Aorta (tissue), 5 donors: ENCODE results near the gene PLAGL2. TPM values are rescaled to one million over a fixed set of nuclear protein-coding genes. Genes with fewer than 3 reads are reported as not detected.
"Not testable (repeated sequence)": the region's sequence is repeated elsewhere in the genome, so short reads cannot be mapped to it uniquely, and the experiment has no call there.

Experiments used
- ATAC-seq: fragments of 200-7000 bp; cut with Tn5 transposase; one replicate; pipeline ENCODE4 v1.9.1; 2022; ENCODE audit warnings: moderate library complexity; ENCODE audit not compliant: low FRiP score
- DNase-seq, 2 donors: peaks; one replicate each; pipeline ENCODE4 v3.0.0-alpha.2; 2020
- H3K27ac ChIP-seq, 2 donors: one replicate each; pipeline ENCODE4 v1.5.1; 2013; ENCODE audit warnings: low read length in 2 of 2, mild to moderate bottlenecking in 2 of 2, moderate library complexity in 2 of 2, control low read depth in 1 of 2, inconsistent platforms in 1 of 2, low read depth in 1 of 2
- H3K27me3 ChIP-seq, 2 donors: one replicate each; pipeline ENCODE4 v1.6.1; 2013; ENCODE audit warnings: control low read depth in 1 of 2, low read length in 1 of 2, mild to moderate bottlenecking in 1 of 2, moderate library complexity in 1 of 2; ENCODE audit not compliant: insufficient read depth in 2 of 2, control insufficient read depth in 1 of 2
- H3K36me3 ChIP-seq, 2 donors: one replicate each; pipeline ENCODE4 v1.6.1; 2013; ENCODE audit warnings: control low read depth in 1 of 2, low read length in 1 of 2, mild to moderate bottlenecking in 1 of 2; ENCODE audit not compliant: insufficient read depth in 2 of 2, control insufficient read depth in 1 of 2
- H3K4me1 ChIP-seq, 2 donors: one replicate each; pipeline ENCODE4 v1.6.1; 2013; ENCODE audit warnings: low read length in 2 of 2, control low read depth in 1 of 2, mild to moderate bottlenecking in 1 of 2, moderate library complexity in 1 of 2; ENCODE audit not compliant: insufficient read depth in 2 of 2, control insufficient read depth in 1 of 2
- H3K4me3 ChIP-seq, 2 donors: one replicate each; pipeline ENCODE4 v1.5.1; 2013; ENCODE audit warnings: low read length in 2 of 2, control low read depth in 1 of 2, mild to moderate bottlenecking in 1 of 2
- H3K9me3 ChIP-seq: one replicate; pipeline ENCODE4 v1.6.1; 2013; ENCODE audit warnings: mild to moderate bottlenecking, low read length; ENCODE audit not compliant: control insufficient read depth
- WGBS, 2 donors: extraction: QIAGEN DNeasy Blood & Tissue Kit; methylation state at CpG; one replicate each; pipeline ENCODE4 v1.1.7; 2013; 5-methylcytosine and 5-hydroxymethylcytosine counted together
- intact Hi-C, 2 donors: fragments of 100-400 bp; cut with DNase I; formaldehyde crosslinking; loops; one replicate each; pipeline versions ENCODE4 v1.14.2 to v1.15.0; 2022
- polyA plus RNA-seq, 2 donors: library from polyadenylated mRNA; stranded (reverse); fragments of 200-250 nt; gene quantifications; one replicate each; pipeline ENCODE4 v1.2.3, GENCODE V29; 2013
- total RNA-seq, 2 donors: library from RNA; stranded (reverse); fragmentation: NEBNext Ultra II Directional; extraction: Animal tissue kit (Norgen Biotek cat#: 25700); gene quantifications; one replicate each; pipeline ENCODE4 v1.2.1, GENCODE V29; 2021
- donor health status: healthy with polysubstance abuse.
- donor health status: Bipolar disorder and iron deficiency.
- donor health status: DM: no; HTN: no; CAD: no.
- donor health status: DM: no; HTN: no; CAD: no.
- donor health status: DM: yes; HTN: yes; CAD: no.

The PLAGL2 gene
- total and polyA plus RNA-seq, 4 donors, result 1.8 to 9.8 (median 5.3) TPM

DNA sequence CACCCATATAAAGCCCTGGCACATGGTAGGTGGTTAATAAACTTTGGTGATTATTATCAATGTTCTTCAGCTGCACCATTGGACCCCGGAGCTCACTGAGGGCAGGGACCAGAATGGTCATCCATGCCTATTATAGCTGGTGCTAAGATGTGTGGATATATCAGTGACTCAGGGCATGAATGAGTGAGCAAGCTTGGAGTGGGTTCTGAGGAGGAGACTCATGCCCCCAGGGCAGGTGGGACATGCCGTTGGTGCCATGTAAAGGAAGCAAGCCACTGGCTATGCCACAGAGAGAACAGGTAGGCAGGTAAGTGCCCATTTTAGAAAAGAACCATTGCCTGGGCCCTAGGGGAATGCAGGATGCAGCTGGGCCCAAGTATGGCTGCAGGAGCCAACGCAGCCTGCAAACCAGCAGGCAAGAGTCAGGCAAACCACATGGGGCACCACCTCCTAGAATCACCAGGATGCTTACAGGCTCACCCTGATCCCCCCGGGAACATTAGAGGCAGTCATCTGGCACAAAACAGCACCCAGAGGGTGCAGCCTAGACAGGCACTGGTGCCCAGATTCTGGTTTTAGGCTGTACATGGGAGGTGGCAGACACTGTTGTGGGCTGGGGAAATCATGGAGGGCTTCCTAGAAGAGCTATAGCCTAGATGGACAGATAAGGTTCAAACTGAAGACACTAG, 23.5 kb downstream of the PLAGL2 start:
- 86 to 89% methylated on average over 4 of the region's 4 CpGs for WGBS, 2 donors
- no peak for ATAC-seq
- DNase-seq, result peak in 1 of 2 donors; percentile 24

DNA sequence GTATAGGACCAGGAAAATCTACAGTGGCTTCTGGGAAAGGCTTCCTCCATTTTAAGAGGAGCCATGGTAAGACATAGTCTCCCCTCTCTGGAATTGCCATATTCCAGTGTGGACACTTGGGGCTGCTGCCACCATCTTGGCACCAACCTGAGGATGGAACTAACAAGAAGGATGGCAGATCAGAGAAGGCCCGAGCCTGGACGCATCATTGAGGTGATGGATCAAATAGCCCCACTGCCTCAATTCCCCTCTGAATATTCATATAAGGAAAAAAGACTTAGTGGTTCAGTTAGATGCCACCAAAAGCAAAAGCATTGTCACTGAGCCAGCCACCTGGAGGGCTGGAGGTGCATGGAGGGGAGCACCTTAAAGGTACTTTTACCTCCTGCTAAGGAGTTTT, 25.9 kb downstream of the PLAGL2 start:
- no peak for ATAC-seq
- H3K27ac ChIP-seq, result no peak overlapping the region
- H3K36me3 ChIP-seq, result no peaks in the 10 kb centered on the region
- no peak overlapping the region for H3K4me3 ChIP-seq
- DNase-seq, result no peak
- intact Hi-C loops, result no loop called here
- H3K4me1 ChIP-seq, result no peaks in the 10 kb centered on the region
- no peaks in the 10 kb centered on the region for H3K27me3 ChIP-seq
- no peaks in the 10 kb centered on the region for H3K9me3 ChIP-seq
- 89 to 93% methylated on average over 2 of the region's 2 CpGs for WGBS, 2 donors

More for the DNA sequence above, 23.5 kb downstream of the PLAGL2 start:
- Histone ChIP-seq H3K27me3 (no peaks in the 10 kb centered on the region), H3K9me3 (no peaks in the 10 kb centered on the region), H3K4me3 (no peak overlapping the region), H3K27ac (no peak overlapping the region), H3K4me1 (no peaks in the 10 kb centered on the region), H3K36me3 (no peaks in the 10 kb centered on the region)
- intact Hi-C loops, result no loop called here

DNA sequence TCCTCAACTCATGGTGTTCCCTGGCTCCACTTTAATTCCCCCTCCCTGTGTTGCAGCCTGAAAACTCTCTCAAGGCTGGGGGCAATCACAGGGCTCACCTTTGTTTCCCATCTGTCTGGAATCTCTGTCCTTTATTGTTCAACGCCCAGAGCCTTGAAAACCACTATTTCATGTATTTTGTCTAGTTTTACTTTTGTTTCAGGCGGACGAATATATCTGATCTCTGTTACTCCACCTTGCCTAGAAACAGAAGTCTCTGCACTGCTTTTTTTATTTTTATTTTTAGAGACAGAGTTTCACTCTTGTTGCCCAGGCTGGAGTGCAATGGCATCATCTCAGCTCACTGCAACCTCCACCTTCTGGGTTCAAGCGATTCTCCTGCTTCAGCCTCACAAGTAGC, 27.6 kb downstream of the PLAGL2 start:
- no peak for DNase-seq
- no peak for ATAC-seq
- WGBS, 2 donors, result 86 to 89% methylated on average over 4 of the region's 4 CpGs
- intact Hi-C loops, result no loop called here
- H3K27me3 ChIP-seq, result no peaks in the 10 kb centered on the region
- no peaks in the 10 kb centered on the region for H3K4me1 ChIP-seq
- H3K9me3 ChIP-seq, result no peaks in the 10 kb centered on the region
- no peak overlapping the region for H3K27ac ChIP-seq
- H3K4me3 ChIP-seq, result no peak overlapping the region
- H3K36me3 ChIP-seq, result no peaks in the 10 kb centered on the region

DNA sequence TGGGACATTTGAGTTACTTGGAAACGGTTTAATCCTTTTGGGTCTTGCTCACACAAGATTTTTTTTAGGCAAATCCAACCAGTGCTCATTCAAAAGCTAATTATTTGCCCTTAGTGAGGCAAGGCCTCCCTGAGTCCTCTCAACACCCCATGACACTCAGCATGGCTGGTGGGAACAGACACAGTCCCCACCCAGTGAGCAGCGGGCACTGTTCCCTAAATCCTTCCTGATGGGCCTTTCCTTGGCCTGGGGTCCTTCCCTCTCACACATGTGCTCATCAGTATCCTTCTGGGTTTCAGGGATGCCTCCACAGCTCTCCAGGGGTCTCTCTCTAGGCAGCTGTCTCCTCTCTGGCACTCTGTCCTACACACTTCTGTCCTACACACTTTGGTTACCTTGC, 28.0 kb downstream of the PLAGL2 start:
- Histone ChIP-seq H3K4me3 (no peak overlapping the region), H3K4me1 (no peaks in the 10 kb centered on the region), H3K27me3 (no peaks in the 10 kb centered on the region), H3K9me3 (no peaks in the 10 kb centered on the region), H3K27ac (no peak overlapping the region), H3K36me3 (no peaks in the 10 kb centered on the region)
- ATAC-seq, result no peak
- DNase-seq, result peak in 1 of 2 donors; percentile 27
- 82 to 84% methylated on average over 2 of the region's 2 CpGs for WGBS, 2 donors
- intact Hi-C loops, result no loop called here

DNA sequence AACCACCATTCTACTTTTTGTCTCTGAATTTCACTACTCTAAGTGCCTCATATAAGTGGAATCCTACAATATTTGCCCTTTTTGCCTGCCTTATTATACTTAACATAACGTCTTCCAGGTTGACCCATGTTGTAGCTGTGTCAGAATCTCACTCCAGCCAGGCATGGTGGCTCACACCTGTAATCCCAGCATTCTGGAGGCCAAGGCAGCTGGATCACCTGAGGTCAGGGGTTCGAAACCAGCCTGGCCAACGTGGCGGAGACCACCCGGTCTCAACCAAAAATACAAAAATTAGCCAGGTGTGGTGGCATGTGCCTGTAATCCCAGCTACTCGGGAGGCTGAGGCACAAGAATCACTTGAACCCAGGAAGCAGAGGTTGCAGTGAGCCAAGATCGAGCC, 29.8 kb downstream of the PLAGL2 start:
- H3K4me3 ChIP-seq, intact Hi-C loops, H3K4me1 ChIP-seq, H3K27ac ChIP-seq, H3K27me3 ChIP-seq, H3K9me3 ChIP-seq, H3K36me3 ChIP-seq, ATAC-seq: not testable (repeated sequence)
- 91 to 94% methylated on average over 7 of the region's 7 CpGs for WGBS, 2 donors
- peak; percentile 10 to 15 for DNase-seq

DNA sequence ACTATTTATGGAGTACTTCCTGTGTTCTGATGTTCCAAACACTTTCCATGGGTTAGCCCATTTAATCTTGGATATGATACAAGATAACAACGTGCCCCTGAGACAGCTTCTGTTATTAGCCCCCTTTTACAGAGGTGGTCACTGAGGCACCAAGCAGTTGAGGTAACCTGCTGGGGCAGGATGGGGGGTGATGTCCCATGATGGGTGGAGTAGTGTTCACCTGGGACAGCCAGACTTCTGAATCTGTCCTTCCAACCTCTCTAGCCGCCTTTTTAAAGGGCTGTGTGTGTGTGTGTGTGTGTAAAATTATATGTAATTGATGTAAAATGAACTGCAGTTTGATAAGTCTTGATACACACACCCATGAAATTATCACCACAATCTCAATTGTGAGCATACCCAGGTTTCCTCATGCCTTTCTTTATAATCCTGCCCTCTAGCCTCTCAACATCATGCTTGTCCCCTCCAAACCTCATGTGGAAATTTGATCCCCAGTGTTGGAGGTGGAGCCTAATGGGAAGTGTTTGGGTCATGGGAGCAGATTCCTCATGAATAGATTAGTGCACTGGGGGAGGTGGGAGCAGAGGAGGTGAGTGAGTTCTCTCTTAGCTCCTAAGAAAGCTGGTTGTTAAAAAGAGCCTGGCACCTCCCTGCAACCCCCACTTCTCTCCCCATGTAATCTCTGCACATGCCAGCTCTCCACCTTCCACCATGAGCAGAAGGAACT, 39.2 kb downstream of the PLAGL2 start:
- Histone ChIP-seq H3K27me3 (no peaks in the 10 kb centered on the region), H3K36me3 (peaks cover 0 to 2% of the 10 kb centered on the region in 2 donors), H3K9me3 (no peaks in the 10 kb centered on the region), H3K27ac (no peak overlapping the region), H3K4me1 (no peaks in the 10 kb centered on the region), H3K4me3 (no peak overlapping the region)
- WGBS, 2 donors, result 69 to 72% methylated on average over 2 of the region's 2 CpGs
- intact Hi-C loops, result no loop called here
- no peak for ATAC-seq
- DNase-seq, result peak; percentile 9 to 14

DNA sequence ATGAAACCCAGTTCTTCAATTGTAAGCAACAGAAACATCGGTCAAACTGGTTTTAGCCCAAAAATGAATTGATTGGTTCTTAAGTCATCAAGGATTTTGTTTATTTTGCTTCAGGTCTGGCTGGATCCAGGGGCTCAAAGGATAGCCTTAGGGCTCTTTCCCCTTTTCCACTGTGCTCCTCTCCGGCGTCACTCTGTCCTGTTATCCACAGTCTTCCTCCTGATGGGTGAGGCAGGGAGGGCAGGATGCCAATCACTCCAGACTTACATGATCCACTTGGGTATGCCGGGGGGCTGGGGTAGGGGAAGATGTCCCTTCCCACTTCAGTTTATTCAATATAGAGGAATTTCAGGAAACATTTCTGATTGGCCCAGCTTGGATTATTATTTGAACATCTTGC, 40.0 kb downstream of the PLAGL2 start:
- Histone ChIP-seq H3K4me3 (no peak overlapping the region), H3K36me3 (peaks cover 0 to 2% of the 10 kb centered on the region in 2 donors), H3K9me3 (no peaks in the 10 kb centered on the region), H3K4me1 (no peaks in the 10 kb centered on the region), H3K27me3 (no peaks in the 10 kb centered on the region), H3K27ac (no peak overlapping the region)
- peak; percentile 13 to 43 for DNase-seq
- 94% methylated on average over 4 of the region's 4 CpGs for WGBS, 2 donors
- intact Hi-C loops, result no loop called here
- ATAC-seq, result no peak

DNA sequence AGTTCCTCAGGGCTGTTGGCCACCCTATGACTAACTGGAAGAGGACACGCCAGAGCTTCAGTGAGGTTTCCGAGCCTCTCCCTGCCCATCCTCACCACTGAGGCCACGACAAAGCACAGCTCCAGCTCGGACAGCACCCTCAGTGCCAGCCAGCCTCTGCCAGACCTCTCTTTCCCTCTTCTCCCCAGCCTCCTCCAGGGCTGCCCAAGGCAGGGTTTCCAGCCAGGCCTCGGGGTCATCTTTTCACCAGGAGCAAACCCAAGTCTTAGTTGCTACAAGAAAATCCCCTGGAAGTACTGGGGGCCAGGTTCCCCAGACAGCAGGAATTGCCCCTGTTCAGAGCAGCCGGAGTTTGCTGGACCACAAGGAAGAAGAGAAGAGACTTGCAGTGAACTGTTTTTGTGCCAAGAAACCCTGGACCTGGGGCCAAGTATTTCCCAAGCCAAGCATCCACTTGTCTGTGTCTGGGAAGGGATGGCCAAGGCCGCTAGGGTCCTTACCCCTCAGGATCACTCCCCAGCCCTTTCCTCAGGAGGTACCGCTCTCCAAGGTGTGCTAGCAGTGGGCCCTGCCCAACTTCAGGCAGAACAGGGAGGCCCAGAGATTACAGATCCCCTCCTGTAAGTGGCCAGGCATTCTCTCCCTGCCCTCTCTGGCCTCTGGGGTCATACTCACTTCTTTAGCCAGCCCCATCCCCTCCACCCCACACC, 41.6 kb downstream of the PLAGL2 start:
- ATAC-seq (peak; percentile 19), DNase-seq (peak; percentile 35 to 63)
- H3K4me3 ChIP-seq, result no peak overlapping the region
- no peaks in the 10 kb centered on the region for H3K4me1 ChIP-seq
- no peaks in the 10 kb centered on the region for H3K9me3 ChIP-seq
- intact Hi-C loops, result no loop called here
- no peaks in the 10 kb centered on the region for H3K27me3 ChIP-seq
- H3K36me3 ChIP-seq, result peaks cover 2 to 3% of the 10 kb centered on the region in 2 donors
- 80% methylated on average over 8 of the region's 8 CpGs for WGBS, 2 donors
- H3K27ac ChIP-seq, result no peak overlapping the region
